Measurements from ENCODE around the gene LRP1B.

Gene LRP1B

GRCh38 chr2:140842110-140842509 lies 1288.7 kb downstream of the LRP1B start:
- Histone ChIP-seq H3K9me3 (ENCODE audit: insufficient read depth, low read length, severe bottlenecking) (no peaks in the 10 kb centered on the region), H4K20me1 (ENCODE audit: insufficient read depth, low read length) (no peaks in the 10 kb centered on the region), H3K4me3 (ENCODE audit: low read depth in 1 of 2, low read length in 2 of 2) (no peak overlapping the region), H3K36me3 (ENCODE audit: insufficient read depth, low read length) (no peaks in the 10 kb centered on the region), H3K4me1 (ENCODE audit: insufficient read depth, low read length) (peaks cover 4% of the 10 kb centered on the region; the same call in 1 of the 2 replicates), H2AFZ (ENCODE audit: low read depth, low read length) (peak overlapping the region; percentile 44; the same call in 1 of the 2 replicates), H3K27ac (ENCODE audit: low read length) (no peak overlapping the region), H3K9ac (ENCODE audit: low read depth, low read length) (no peak overlapping the region), H3K79me2 (ENCODE audit: insufficient read depth, low read length) (no peaks in the 10 kb centered on the region), H3K27me3 (ENCODE audit: insufficient read depth, low read length, poor library complexity) (no peaks in the 10 kb centered on the region), H3K4me2 (ENCODE audit: insufficient read depth, low read length) (no peak overlapping the region)
- no peak for DNase-seq
- no peak for TF ChIP-seq EZH2 (IDR thresholded peaks at IDR 0.05; ENCODE audit: borderline replicate concordance, low read depth, low read length, severe bottlenecking)
- TF ChIP-seq CTCF (IDR thresholded peaks at IDR 0.05; ENCODE audit: borderline replicate concordance, extremely low read depth, low read length, poor library complexity, severe bottlenecking): no peak
- no peak for ATAC-seq (ENCODE audit: insufficient read depth, low read depth)

GRCh38 chr2:140841141-140841540 lies 1289.7 kb downstream of the LRP1B start:
- Histone ChIP-seq H4K20me1 (ENCODE audit: insufficient read depth, low read length) (no peaks in the 10 kb centered on the region), H3K27ac (ENCODE audit: low read length) (no peak overlapping the region), H3K79me2 (ENCODE audit: insufficient read depth, low read length) (no peaks in the 10 kb centered on the region), H3K27me3 (ENCODE audit: insufficient read depth, low read length, poor library complexity) (no peaks in the 10 kb centered on the region), H2AFZ (ENCODE audit: low read depth, low read length) (no peak overlapping the region), H3K4me1 (ENCODE audit: insufficient read depth, low read length) (peaks cover 4% of the 10 kb centered on the region; the same call in 1 of the 2 replicates), H3K4me3 (ENCODE audit: low read depth in 1 of 2, low read length in 2 of 2) (no peak overlapping the region), H3K9ac (ENCODE audit: low read depth, low read length) (no peak overlapping the region), H3K4me2 (ENCODE audit: insufficient read depth, low read length) (no peak overlapping the region), H3K9me3 (ENCODE audit: insufficient read depth, low read length, severe bottlenecking) (no peaks in the 10 kb centered on the region), H3K36me3 (ENCODE audit: insufficient read depth, low read length) (no peaks in the 10 kb centered on the region)
- DNase-seq (no peak), ATAC-seq (ENCODE audit: insufficient read depth, low read depth) (no peak)
- TF ChIP-seq EZH2 (IDR thresholded peaks at IDR 0.05; ENCODE audit: borderline replicate concordance, low read depth, low read length, severe bottlenecking) (no peak), CTCF (IDR thresholded peaks at IDR 0.05; ENCODE audit: borderline replicate concordance, extremely low read depth, low read length, poor library complexity, severe bottlenecking) (no peak)

- no peaks in the 10 kb centered on the region for H3K27me3 ChIP-seq (ENCODE audit: insufficient read depth, low read length, poor library complexity)
- no peak for DNase-seq
- no peak overlapping the region for H3K9ac ChIP-seq (ENCODE audit: low read depth, low read length)
- no peaks in the 10 kb centered on the region for H3K79me2 ChIP-seq (ENCODE audit: insufficient read depth, low read length)
- H3K9me3 ChIP-seq (ENCODE audit: insufficient read depth, low read length, severe bottlenecking): no peaks in the 10 kb centered on the region
- peaks cover 28% of the 10 kb centered on the region for H3K4me1 ChIP-seq (ENCODE audit: insufficient read depth, low read length)
- no peak for TF ChIP-seq EZH2 (IDR thresholded peaks at IDR 0.05; ENCODE audit: borderline replicate concordance, low read depth, low read length, severe bottlenecking)
- TF ChIP-seq CTCF (IDR thresholded peaks at IDR 0.05; ENCODE audit: borderline replicate concordance, extremely low read depth, low read length, poor library complexity, severe bottlenecking): no peak
- H3K27ac ChIP-seq (ENCODE audit: low read length): no peak overlapping the region
- H3K4me2 ChIP-seq (ENCODE audit: insufficient read depth, low read length): no peak overlapping the region
- H3K4me3 ChIP-seq (ENCODE audit: low read depth in 1 of 2, low read length in 2 of 2): no peak overlapping the region
- H2AFZ ChIP-seq (ENCODE audit: low read depth, low read length): no peak overlapping the region
- H3K36me3 ChIP-seq (ENCODE audit: insufficient read depth, low read length): no peaks in the 10 kb centered on the region
- no peaks in the 10 kb centered on the region for H4K20me1 ChIP-seq (ENCODE audit: insufficient read depth, low read length)
- ATAC-seq (ENCODE audit: insufficient read depth, low read depth): no peak
Observed at GRCh38 chr2:140836826-140837225, 1294.0 kb downstream of the LRP1B start.

GRCh38 chr2:140835079-140835478 lies 1295.7 kb downstream of the LRP1B start:
- Histone ChIP-seq H3K4me2 (ENCODE audit: insufficient read depth, low read length) (peak overlapping the region; percentile 55; the same call in 1 of the 2 replicates), H3K36me3 (ENCODE audit: insufficient read depth, low read length) (no peaks in the 10 kb centered on the region), H3K4me3 (ENCODE audit: low read depth in 1 of 2, low read length in 2 of 2) (peak overlapping the region in 1 of 2 experiments; percentile 27; a peak in 1 of 4 replicates), H3K27ac (ENCODE audit: low read length) (peak overlapping the region; percentile 69), H4K20me1 (ENCODE audit: insufficient read depth, low read length) (no peaks in the 10 kb centered on the region), H3K79me2 (ENCODE audit: insufficient read depth, low read length) (no peaks in the 10 kb centered on the region), H2AFZ (ENCODE audit: low read depth, low read length) (no peak overlapping the region), H3K9me3 (ENCODE audit: insufficient read depth, low read length, severe bottlenecking) (no peaks in the 10 kb centered on the region), H3K4me1 (ENCODE audit: insufficient read depth, low read length) (peaks cover 24% of the 10 kb centered on the region), H3K9ac (ENCODE audit: low read depth, low read length) (peak overlapping the region; percentile 6; the same call in 1 of the 2 replicates), H3K27me3 (ENCODE audit: insufficient read depth, low read length, poor library complexity) (no peaks in the 10 kb centered on the region)
- peak; percentile 46 for DNase-seq
- TF ChIP-seq EZH2 (IDR thresholded peaks at IDR 0.05; ENCODE audit: borderline replicate concordance, low read depth, low read length, severe bottlenecking): no peak
- TF ChIP-seq CTCF (IDR thresholded peaks at IDR 0.05; ENCODE audit: borderline replicate concordance, extremely low read depth, low read length, poor library complexity, severe bottlenecking): no peak
- peak; percentile 93 for ATAC-seq (ENCODE audit: insufficient read depth, low read depth)

Data from DND-41 (cell line).